Aorta (tissue), 5 donors: ENCODE results near the gene C1orf21. TPM values are rescaled to one million over a fixed set of nuclear protein-coding genes. Genes with fewer than 3 reads are reported as not detected.

Experiments used
- ATAC-seq: fragments of 200-7000 bp; cut with Tn5 transposase; one replicate; pipeline ENCODE4 v1.9.1; 2022; ENCODE audit warnings: moderate library complexity; ENCODE audit not compliant: low FRiP score
- DNase-seq, 2 donors: peaks; one replicate each; pipeline ENCODE4 v3.0.0-alpha.2; 2020
- H3K27ac ChIP-seq, 2 donors: one replicate each; pipeline ENCODE4 v1.5.1; 2013; ENCODE audit warnings: low read length in 2 of 2, mild to moderate bottlenecking in 2 of 2, moderate library complexity in 2 of 2, control low read depth in 1 of 2, inconsistent platforms in 1 of 2, low read depth in 1 of 2
- H3K27me3 ChIP-seq, 2 donors: one replicate each; pipeline ENCODE4 v1.6.1; 2013; ENCODE audit warnings: control low read depth in 1 of 2, low read length in 1 of 2, mild to moderate bottlenecking in 1 of 2, moderate library complexity in 1 of 2; ENCODE audit not compliant: insufficient read depth in 2 of 2, control insufficient read depth in 1 of 2
- H3K36me3 ChIP-seq, 2 donors: one replicate each; pipeline ENCODE4 v1.6.1; 2013; ENCODE audit warnings: control low read depth in 1 of 2, low read length in 1 of 2, mild to moderate bottlenecking in 1 of 2; ENCODE audit not compliant: insufficient read depth in 2 of 2, control insufficient read depth in 1 of 2
- H3K4me1 ChIP-seq, 2 donors: one replicate each; pipeline ENCODE4 v1.6.1; 2013; ENCODE audit warnings: low read length in 2 of 2, control low read depth in 1 of 2, mild to moderate bottlenecking in 1 of 2, moderate library complexity in 1 of 2; ENCODE audit not compliant: insufficient read depth in 2 of 2, control insufficient read depth in 1 of 2
- H3K4me3 ChIP-seq, 2 donors: one replicate each; pipeline ENCODE4 v1.5.1; 2013; ENCODE audit warnings: low read length in 2 of 2, control low read depth in 1 of 2, mild to moderate bottlenecking in 1 of 2
- H3K9me3 ChIP-seq: one replicate; pipeline ENCODE4 v1.6.1; 2013; ENCODE audit warnings: mild to moderate bottlenecking, low read length; ENCODE audit not compliant: control insufficient read depth
- WGBS, 2 donors: extraction: QIAGEN DNeasy Blood & Tissue Kit; methylation state at CpG; one replicate each; pipeline ENCODE4 v1.1.7; 2013; 5-methylcytosine and 5-hydroxymethylcytosine counted together
- intact Hi-C, 2 donors: fragments of 100-400 bp; cut with DNase I; formaldehyde crosslinking; loops; one replicate each; pipeline versions ENCODE4 v1.14.2 to v1.15.0; 2022
- polyA plus RNA-seq, 2 donors: library from polyadenylated mRNA; stranded (reverse); fragments of 200-250 nt; gene quantifications; one replicate each; pipeline ENCODE4 v1.2.3, GENCODE V29; 2013
- total RNA-seq, 2 donors: library from RNA; stranded (reverse); fragmentation: NEBNext Ultra II Directional; extraction: Animal tissue kit (Norgen Biotek cat#: 25700); gene quantifications; one replicate each; pipeline ENCODE4 v1.2.1, GENCODE V29; 2021
- donor health status: healthy with polysubstance abuse.
- donor health status: Bipolar disorder and iron deficiency.
- donor health status: DM: no; HTN: no; CAD: no.
- donor health status: DM: no; HTN: no; CAD: no.
- donor health status: DM: yes; HTN: yes; CAD: no.

The C1orf21 gene
- total and polyA plus RNA-seq, 4 donors: 7.6 to 65.7 (median 42.9) TPM

GRCh38 chr1:184567637-184568036 is 180.8 kb downstream of the C1orf21 start:
- no peaks in the 10 kb centered on the region for H3K9me3 ChIP-seq
- 92 to 94% methylated on average over 2 of the region's 2 CpGs for WGBS, 2 donors
- H3K36me3 ChIP-seq: no peaks in the 10 kb centered on the region
- intact Hi-C loops: loop anchor here in 1 of 2 donors (5.0 to 10.0 kb wide), 2 partner anchors 95 to 323 kb away; no protein-coding TSS in a partner anchor
- H3K4me3 ChIP-seq: no peak overlapping the region
- no peaks in the 10 kb centered on the region for H3K27me3 ChIP-seq
- no peak for ATAC-seq
- H3K4me1 ChIP-seq: peaks cover 0 to 4% of the 10 kb centered on the region in 2 donors
- H3K27ac ChIP-seq: no peak overlapping the region
- no peak for DNase-seq

GRCh38 chr1:184568148-184568547 is 181.3 kb downstream of the C1orf21 start:
- peaks cover 0 to 4% of the 10 kb centered on the region in 2 donors for H3K4me1 ChIP-seq
- no peak for DNase-seq
- WGBS, 2 donors: 93 to 96% methylated on average over 2 of the region's 2 CpGs
- H3K27me3 ChIP-seq: no peaks in the 10 kb centered on the region
- H3K27ac ChIP-seq: no peak overlapping the region
- H3K4me3 ChIP-seq: no peak overlapping the region
- intact Hi-C loops: loop anchor here in 1 of 2 donors (5.0 to 10.0 kb wide), 2 partner anchors 94 to 323 kb away; no protein-coding TSS in a partner anchor
- no peaks in the 10 kb centered on the region for H3K9me3 ChIP-seq
- ATAC-seq: no peak
- no peaks in the 10 kb centered on the region for H3K36me3 ChIP-seq

- DNase-seq (no peak), ATAC-seq (no peak)
- Histone ChIP-seq H3K9me3 (no peaks in the 10 kb centered on the region), H3K27ac (no peak overlapping the region), H3K27me3 (no peaks in the 10 kb centered on the region), H3K36me3 (no peaks in the 10 kb centered on the region), H3K4me1 (no peaks in the 10 kb centered on the region), H3K4me3 (no peak overlapping the region)
- intact Hi-C loops: loop anchor here in 1 of 2 donors (5.0 to 10.0 kb wide), 2 partner anchors 93 to 324 kb away; no protein-coding TSS in a partner anchor
- 84 to 86% methylated on average over 4 of the region's 4 CpGs for WGBS, 2 donors
Observed at GRCh38 chr1:184569106-184569505, 182.3 kb downstream of the C1orf21 start.

- Histone ChIP-seq H3K4me1 (no peaks in the 10 kb centered on the region), H3K36me3 (no peaks in the 10 kb centered on the region), H3K27ac (no peak overlapping the region), H3K4me3 (no peak overlapping the region), H3K9me3 (no peaks in the 10 kb centered on the region), H3K27me3 (no peaks in the 10 kb centered on the region)
- intact Hi-C loops: no loop called here
- no peak for DNase-seq
- WGBS, 2 donors: 91 to 94% methylated on average over 7 to 8 of the region's 8 CpGs
- ATAC-seq: no peak
Observed at GRCh38 chr1:184574588-184574987, 187.8 kb downstream of the C1orf21 start.

GRCh38 chr1:184576822-184577221 is 190.0 kb downstream of the C1orf21 start:
- no peak for DNase-seq
- Histone ChIP-seq H3K4me1 (no peaks in the 10 kb centered on the region), H3K9me3 (no peaks in the 10 kb centered on the region), H3K27me3 (no peaks in the 10 kb centered on the region), H3K27ac (no peak overlapping the region), H3K4me3 (no peak overlapping the region), H3K36me3 (no peaks in the 10 kb centered on the region)
- intact Hi-C loops: no loop called here
- WGBS, 2 donors: 80 to 84% methylated on average over 6 of the region's 6 CpGs
- peak; percentile 19 for ATAC-seq

GRCh38 chr1:184577319-184577718 is 190.5 kb downstream of the C1orf21 start:
- no peak overlapping the region for H3K4me3 ChIP-seq
- no peaks in the 10 kb centered on the region for H3K4me1 ChIP-seq
- H3K9me3 ChIP-seq: no peaks in the 10 kb centered on the region
- ATAC-seq (peak; percentile 66), DNase-seq (no peak)
- intact Hi-C loops: no loop called here
- 65 to 68% methylated on average over 6 of the region's 6 CpGs for WGBS, 2 donors
- H3K27me3 ChIP-seq: no peaks in the 10 kb centered on the region
- H3K27ac ChIP-seq: no peak overlapping the region
- H3K36me3 ChIP-seq: no peaks in the 10 kb centered on the region

- Histone ChIP-seq H3K4me3 (no peak overlapping the region), H3K36me3 (no peaks in the 10 kb centered on the region), H3K9me3 (no peaks in the 10 kb centered on the region), H3K4me1 (no peaks in the 10 kb centered on the region), H3K27me3 (no peaks in the 10 kb centered on the region), H3K27ac (no peak overlapping the region)
- intact Hi-C loops: no loop called here
- ATAC-seq (no peak), DNase-seq (no peak)
- WGBS, 2 donors: 96 to 97% methylated on average over 2 of the region's 2 CpGs
Observed at GRCh38 chr1:184582411-184582810, 195.6 kb downstream of the C1orf21 start.

GRCh38 chr1:184583849-184584248 is 197.0 kb downstream of the C1orf21 start:
- Histone ChIP-seq H3K27me3 (no peaks in the 10 kb centered on the region), H3K4me1 (peaks cover 0 to 2% of the 10 kb centered on the region in 2 donors), H3K36me3 (no peaks in the 10 kb centered on the region), H3K9me3 (no peaks in the 10 kb centered on the region), H3K4me3 (no peak overlapping the region), H3K27ac (no peak overlapping the region)
- intact Hi-C loops: no loop called here
- 28 to 47% methylated on average over 5 of the region's 5 CpGs for WGBS, 2 donors
- no peak for ATAC-seq
- no peak for DNase-seq

GRCh38 chr1:184588701-184589100 is 201.9 kb downstream of the C1orf21 start:
- WGBS, 2 donors: 97 to 98% methylated on average over 3 of the region's 3 CpGs
- H3K4me1 ChIP-seq: peaks cover 0 to 2% of the 10 kb centered on the region in 2 donors
- no peak for ATAC-seq

More at GRCh38 chr1:184588701-184589100, 201.9 kb downstream of the C1orf21 start:
- intact Hi-C loops: no loop called here
- H3K4me3 ChIP-seq: no peak overlapping the region
- no peak for DNase-seq
- H3K27ac ChIP-seq: no peak overlapping the region
- H3K36me3 ChIP-seq: no peaks in the 10 kb centered on the region
- H3K9me3 ChIP-seq: no peaks in the 10 kb centered on the region
- no peaks in the 10 kb centered on the region for H3K27me3 ChIP-seq
